ENCODE measurements around the gene AIG1.
"Not testable (repeated sequence)": the region's sequence is repeated elsewhere in the genome, so short reads cannot be mapped to it uniquely, and the experiment has no call there.

AIG1 gene

GRCh38 chr6:143299253-143300166, 238.8 kb downstream of the AIG1 start:
- DNase-seq = no peak

DNA sequence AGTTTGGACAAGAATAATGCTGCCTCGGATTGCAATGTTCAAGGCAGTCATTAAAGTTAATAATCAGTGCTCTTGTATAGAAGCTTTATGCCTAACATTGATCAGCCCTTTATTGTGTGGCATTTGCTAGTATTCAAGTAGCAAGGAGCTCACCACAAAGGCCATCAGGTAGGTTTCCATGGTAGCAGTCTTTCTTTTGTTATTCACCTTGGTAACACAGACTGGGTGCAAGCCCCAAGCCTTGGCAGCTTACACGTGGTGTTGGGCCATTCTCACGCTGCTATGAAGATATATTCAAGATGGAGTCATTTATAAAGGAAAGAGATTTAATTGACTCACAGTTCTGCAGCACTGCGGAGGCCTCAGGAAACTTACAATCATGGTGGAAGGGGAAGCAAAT, 240.5 kb downstream of the AIG1 start:
- Histone ChIP-seq H3K4me3 (ENCODE audit: low read depth in 1 of 2, low read length in 2 of 2) (no peak overlapping the region), H3K4me1 (ENCODE audit: insufficient read depth, low read length) (no peaks in the 10 kb centered on the region), H3K36me3 (ENCODE audit: insufficient read depth, low read length) (no peaks in the 10 kb centered on the region), H3K27ac (ENCODE audit: low read length) (no peak overlapping the region), H3K9me3 (ENCODE audit: insufficient read depth, low read length, severe bottlenecking) (no peaks in the 10 kb centered on the region), H3K27me3 (ENCODE audit: insufficient read depth, low read length, poor library complexity) (no peaks in the 10 kb centered on the region), H3K79me2 (ENCODE audit: insufficient read depth, low read length) (no peaks in the 10 kb centered on the region), H3K9ac (ENCODE audit: low read depth, low read length) (no peak overlapping the region), H3K4me2 (ENCODE audit: insufficient read depth, low read length) (no peak overlapping the region), H4K20me1 (ENCODE audit: insufficient read depth, low read length) (no peaks in the 10 kb centered on the region), H2AFZ (ENCODE audit: low read depth, low read length) (no peak overlapping the region)
- ATAC-seq (ENCODE audit: insufficient read depth, low read depth) (no peak), DNase-seq (no peak)
- no peak for TF ChIP-seq CTCF (IDR thresholded peaks at IDR 0.05; ENCODE audit: borderline replicate concordance, extremely low read depth, low read length, poor library complexity, severe bottlenecking)
- TF ChIP-seq EZH2 (IDR thresholded peaks at IDR 0.05; ENCODE audit: borderline replicate concordance, low read depth, low read length, severe bottlenecking) = no peak

More at GRCh38 chr6:143299253-143300166, 238.8 kb downstream of the AIG1 start:
- no peaks in the 10 kb centered on the region for H4K20me1 ChIP-seq (ENCODE audit: insufficient read depth, low read length)
- H3K36me3 ChIP-seq (ENCODE audit: insufficient read depth, low read length) = no peaks in the 10 kb centered on the region
- no peak overlapping the region for H3K9ac ChIP-seq (ENCODE audit: low read depth, low read length)
- no peak overlapping the region for H3K4me2 ChIP-seq (ENCODE audit: insufficient read depth, low read length)
- ATAC-seq (ENCODE audit: insufficient read depth, low read depth) = no peak
- no peaks in the 10 kb centered on the region for H3K4me1 ChIP-seq (ENCODE audit: insufficient read depth, low read length)
- H3K27ac ChIP-seq (ENCODE audit: low read length) = no peak overlapping the region
- no peak for TF ChIP-seq EZH2 (IDR thresholded peaks at IDR 0.05; ENCODE audit: borderline replicate concordance, low read depth, low read length, severe bottlenecking)
- no peak for TF ChIP-seq CTCF (IDR thresholded peaks at IDR 0.05; ENCODE audit: borderline replicate concordance, extremely low read depth, low read length, poor library complexity, severe bottlenecking)
- H2AFZ ChIP-seq (ENCODE audit: low read depth, low read length) = no peak overlapping the region
- no peaks in the 10 kb centered on the region for H3K79me2 ChIP-seq (ENCODE audit: insufficient read depth, low read length)
- H3K9me3 ChIP-seq (ENCODE audit: insufficient read depth, low read length, severe bottlenecking) = no peaks in the 10 kb centered on the region
- H3K27me3 ChIP-seq (ENCODE audit: insufficient read depth, low read length, poor library complexity) = no peaks in the 10 kb centered on the region
- H3K4me3 ChIP-seq (ENCODE audit: low read depth in 1 of 2, low read length in 2 of 2) = no peak overlapping the region

DNA sequence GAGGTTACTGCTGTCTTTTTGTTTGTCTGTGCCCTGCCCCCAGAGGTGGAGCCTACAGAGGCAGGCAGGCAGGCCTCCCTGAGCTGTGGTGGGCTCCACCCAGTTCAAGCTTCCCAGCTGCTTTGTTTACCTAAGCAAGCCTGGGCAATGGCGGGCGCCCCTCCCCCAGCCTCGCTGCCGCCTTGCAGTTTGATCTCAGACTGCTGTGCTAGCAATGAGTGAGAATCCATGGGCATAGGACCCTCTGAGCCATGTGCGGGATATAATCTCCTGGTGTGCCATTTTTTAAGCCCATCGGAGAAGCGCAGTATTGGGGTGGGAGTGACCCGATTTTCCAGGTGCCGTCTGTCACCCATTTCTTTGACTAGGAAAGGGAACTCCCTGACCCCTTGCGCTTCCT, 247.1 kb downstream of the AIG1 start:
- not testable (repeated sequence) for ATAC-seq (ENCODE audit: insufficient read depth, low read depth); H2AFZ ChIP-seq (ENCODE audit: low read depth, low read length); DNase-seq; H3K9ac ChIP-seq (ENCODE audit: low read depth, low read length); H3K36me3 ChIP-seq (ENCODE audit: insufficient read depth, low read length); H3K27me3 ChIP-seq (ENCODE audit: insufficient read depth, low read length, poor library complexity); H3K27ac ChIP-seq (ENCODE audit: low read length); H4K20me1 ChIP-seq (ENCODE audit: insufficient read depth, low read length); H3K4me1 ChIP-seq (ENCODE audit: insufficient read depth, low read length); H3K4me3 ChIP-seq (ENCODE audit: low read depth in 1 of 2, low read length in 2 of 2); H3K9me3 ChIP-seq (ENCODE audit: insufficient read depth, low read length, severe bottlenecking); H3K4me2 ChIP-seq (ENCODE audit: insufficient read depth, low read length); H3K79me2 ChIP-seq (ENCODE audit: insufficient read depth, low read length)

DNA sequence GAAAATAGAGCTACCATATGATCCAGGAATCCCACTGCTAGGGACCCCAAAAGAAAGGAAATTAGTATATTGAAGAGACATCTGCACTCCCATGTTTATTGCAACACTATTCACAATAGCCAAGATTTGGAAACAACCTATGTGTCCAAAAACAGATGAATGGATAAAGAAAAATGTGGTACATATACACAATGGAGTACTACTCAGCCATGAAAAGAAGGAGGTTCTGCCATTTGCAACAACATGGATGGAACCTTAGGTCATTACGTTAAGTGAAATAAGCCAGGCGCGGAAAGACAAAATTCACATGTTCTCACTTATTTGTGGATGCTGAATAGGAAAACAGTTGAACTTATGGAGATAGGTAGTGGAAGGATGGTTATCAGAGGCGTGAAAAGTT, 252.5 kb downstream of the AIG1 start:
- H3K9me3 ChIP-seq (ENCODE audit: insufficient read depth, low read length, severe bottlenecking) = no peaks in the 10 kb centered on the region
- no peak overlapping the region for H2AFZ ChIP-seq (ENCODE audit: low read depth, low read length)
- no peak overlapping the region for H3K27ac ChIP-seq (ENCODE audit: low read length)
- H3K27me3 ChIP-seq (ENCODE audit: insufficient read depth, low read length, poor library complexity) = no peaks in the 10 kb centered on the region
- TF ChIP-seq CTCF (IDR thresholded peaks at IDR 0.05; ENCODE audit: borderline replicate concordance, extremely low read depth, low read length, poor library complexity, severe bottlenecking) (no peak), EZH2 (IDR thresholded peaks at IDR 0.05; ENCODE audit: borderline replicate concordance, low read depth, low read length, severe bottlenecking) (no peak)
- ATAC-seq (ENCODE audit: insufficient read depth, low read depth) = no peak
- no peaks in the 10 kb centered on the region for H3K79me2 ChIP-seq (ENCODE audit: insufficient read depth, low read length)
- DNase-seq = no peak
- no peaks in the 10 kb centered on the region for H4K20me1 ChIP-seq (ENCODE audit: insufficient read depth, low read length)
- H3K4me2 ChIP-seq (ENCODE audit: insufficient read depth, low read length) = no peak overlapping the region
- H3K36me3 ChIP-seq (ENCODE audit: insufficient read depth, low read length) = no peaks in the 10 kb centered on the region
- no peak overlapping the region for H3K4me3 ChIP-seq (ENCODE audit: low read depth in 1 of 2, low read length in 2 of 2)
- H3K9ac ChIP-seq (ENCODE audit: low read depth, low read length) = no peak overlapping the region
- H3K4me1 ChIP-seq (ENCODE audit: insufficient read depth, low read length) = no peaks in the 10 kb centered on the region
